K562 (cell line): ENCODE results near the gene TMC1. TPM values are rescaled to one million over a fixed set of nuclear protein-coding genes. Genes with fewer than 3 reads are reported as not detected.

Source experiments
- ATAC-seq: fragments of 200-7000 bp; cut with Tn5 transposase; 3 replicates; pipeline ENCODE4 v1.9.1; 2020; ENCODE audit warnings: moderate library complexity
- BruUV-seq: library from RNA; stranded (reverse); fragments of 400-500 nt; replicated peaks from 2 replicates; lab custom pipeline; 2021; lab: Mats Ljungman, UMichigan
- CTCF ChIA-PET: fragments of 300-600 bp; formaldehyde crosslinking; extraction: SDS; loops from one replicate; lab custom pipeline; 2021; ENCODE audit warnings: low intra/inter-chr PET ratio; lab: Yijun Ruan, JAX
- POLR2A ChIA-PET: fragments of 300-600, 350-650 bp; sonication (Branson Sonifier 250); formaldehyde crosslinking; extraction: SDS; loops from one replicate; lab custom pipeline; 2021; ENCODE audit warnings: antibody characterized with exemption, inconsistent platforms; lab: Yijun Ruan, JAX
- DNase-seq, 4 experiments: peaks; one replicate each; pipeline versions ENCODE4 v3.0.0 to v3.0.0-alpha.2; 2011 to 2018; ENCODE audit warnings: low spot score in 3 of 4, mixed read lengths in 3 of 4; ENCODE audit errors: extremely low read depth in 1 of 4
- FAIRE-seq: peaks from 2 replicates; lab custom pipeline; 2011; peaks lifted over from hg19 to GRCh38; lab: Jason Lieb, UNC
- H2AFZ ChIP-seq: 2 replicates; pipeline ENCODE4 v1.6.0; 2011; ENCODE audit warnings: low read depth, low read length, control low read depth, inconsistent platforms
- H3K27ac ChIP-seq: fragments of 200-600 bp; 3 replicates; pipeline ENCODE4 v1.8.0; 2011; ENCODE audit warnings: low read depth, mild to moderate bottlenecking, control low read depth, inconsistent platforms, low read length, moderate library complexity, mixed read lengths; ENCODE audit errors: extremely low read depth
- H3K27me3 ChIP-seq, 2 experiments: fragments of 300-600 bp in 1 of 2; 2 replicates in 1 of 2; 3 replicates in 1 of 2; pipeline versions ENCODE4 v1.6.0 to v1.8.0; 2011; ENCODE audit warnings: inconsistent platforms in 2 of 2, low read length in 2 of 2, mild to moderate bottlenecking in 1 of 2, mixed read lengths in 1 of 2, moderate library complexity in 1 of 2; ENCODE audit not compliant: control insufficient read depth in 2 of 2, insufficient read depth in 2 of 2
- H3K36me3 ChIP-seq: fragments of 300-600 bp; 3 replicates; pipeline ENCODE4 v1.8.0; 2011; ENCODE audit warnings: mild to moderate bottlenecking, low read length, inconsistent platforms; ENCODE audit not compliant: control insufficient read depth, insufficient read depth
- H3K4me1 ChIP-seq, 2 experiments: fragments of 200-600 bp in 1 of 2; replicated peaks in 1 of 2; 2 replicates in 1 of 2; 3 replicates in 1 of 2; pipeline versions ENCODE4 v1.5.1 to v1.8.0; 2011; ENCODE audit warnings: inconsistent platforms in 2 of 2, low read length in 2 of 2, mild to moderate bottlenecking in 1 of 2, mixed read lengths in 1 of 2, moderate library complexity in 1 of 2; ENCODE audit not compliant: control insufficient read depth in 2 of 2, insufficient read depth in 2 of 2
- H3K4me2 ChIP-seq: 2 replicates; pipeline ENCODE4 v1.6.1; 2011; ENCODE audit warnings: low read length, control low read depth, inconsistent platforms, mixed read lengths; ENCODE audit not compliant: insufficient read depth
- H3K4me3 ChIP-seq: fragments of 200-600 bp; sonication (generic), shearing (Covaris generic); 2 replicates; pipeline ENCODE4 v1.5.1; 2016; ENCODE audit warnings: control low read depth, inconsistent platforms
- H3K79me2 ChIP-seq: fragments of 200-600 bp; 3 replicates; pipeline ENCODE4 v1.8.0; 2011; ENCODE audit warnings: low read length, inconsistent platforms; ENCODE audit not compliant: control insufficient read depth, insufficient read depth
- H3K9ac ChIP-seq, 2 experiments: 2 replicates each; pipeline versions ENCODE4 v1.6.0 to v1.6.1; 2011; ENCODE audit warnings: low read depth in 2 of 2, low read length in 2 of 2, control low read depth in 1 of 2, inconsistent platforms in 1 of 2, mild to moderate bottlenecking in 1 of 2, mixed read lengths in 1 of 2; ENCODE audit not compliant: insufficient read depth in 1 of 2
- H3K9me1 ChIP-seq: one replicate; pipeline ENCODE4 v1.6.0; 2011; ENCODE audit warnings: inconsistent platforms, mild to moderate bottlenecking, low read length, moderate library complexity; ENCODE audit not compliant: control insufficient read depth, insufficient read depth
- H3K9me3 ChIP-seq: replicated peaks from 2 replicates; pipeline ENCODE4 v1.5.1; 2011; ENCODE audit warnings: low read depth, low read length, inconsistent platforms; ENCODE audit not compliant: control insufficient read depth, insufficient read depth
- H4K20me1 ChIP-seq: replicated peaks from 2 replicates; pipeline ENCODE4 v1.6.1; 2011; ENCODE audit warnings: low read length, inconsistent platforms, mixed read lengths; ENCODE audit not compliant: control insufficient read depth, insufficient read depth
- EP400 ChIP-seq: fragments of 450-650 bp; IDR thresholded peaks from 2 replicates; pipeline ENCODE4 v1.6.1; 2017; ENCODE audit warnings: antibody characterized with exemption, mild to moderate bottlenecking, moderate library complexity
- FOXO4 ChIP-seq: fragments of 450-650 bp; formaldehyde crosslinking; IDR thresholded peaks from 2 replicates; pipeline ENCODE4 v1.4.0; 2020; ENCODE audit warnings: mild to moderate bottlenecking, moderate library complexity
- RNF2 ChIP-seq: sonication (generic); IDR thresholded peaks from 2 replicates; pipeline ENCODE4 v1.6.1; 2016
- SMARCC2 ChIP-seq: fragments of 450-650 bp; IDR thresholded peaks from 2 replicates; pipeline ENCODE4 v1.6.1; 2017; ENCODE audit warnings: antibody characterized with exemption, moderate library complexity, mild to moderate bottlenecking, low read depth
- STAT5A ChIP-seq: IDR thresholded peaks from 2 replicates; pipeline ENCODE4 v1.6.1; 2012; ENCODE audit warnings: low read length, inconsistent platforms, borderline replicate concordance
- WGBS: fragments of 100-300 bp; shearing (Covaris generic); methylation state at CpG from one replicate; pipeline ENCODE4 v1.1.6; 2016; ENCODE audit warnings: low coverage, mixed read lengths; ENCODE audit not compliant: insufficient coverage; ENCODE audit errors: missing lambda C conversion rate; 5-methylcytosine and 5-hydroxymethylcytosine counted together
- in situ Hi-C: fragments of 300-500 bp; cut with MboI; formaldehyde crosslinking; loops from 4 replicates; pipeline ENCODE4 v1.15.0; 2018; ENCODE audit warnings: inconsistent platforms, mixed read lengths
- intact Hi-C: fragments of 100-400 bp; cut with micrococcal nuclease; formaldehyde crosslinking; loops from 2 replicates; pipeline ENCODE4 v1.14.2; 2022
- polyA plus RNA-seq, 8 experiments: library from polyadenylated mRNA; depleted of rRNA in 4 of 8; stranded (reverse) in 5 of 8; unstranded in 3 of 8; fragments of >200 nt; fragmentation: Nextera tagmentation in 2 of 8; fragmentation: Illumina TruSeq in 1 of 8; extraction: Ambion mirVana in 2 of 8; extraction: Trizol in 1 of 8; gene quantifications; 2 replicates each; pipeline versions ENCODE4 v1.2.1 to v1.2.3, GENCODE V29; 2011 to 2014; ENCODE audit warnings: inconsistent platforms in 1 of 8, missing spikeins in 1 of 8
- total RNA-seq, 7 experiments: library from RNA; depleted of rRNA in 6 of 7; stranded (reverse); fragments of >200 nt in 6 of 7; fragmentation: Illumina TruSeq in 2 of 7; extraction: Trizol in 2 of 7; gene quantifications; 2 replicates each; pipeline versions ENCODE4 v1.2.1 to v1.2.3, GENCODE V29; 2011 to 2021; ENCODE audit warnings: low replicate concordance in 1 of 7
- TF ChIP-seq, protein P1 (sequence below): fragments of 450-650 bp; IDR thresholded peaks from 2 replicates; pipeline ENCODE4 v1.6.1; 2016; ENCODE audit warnings: borderline replicate concordance
- TF ChIP-seq, protein P2 (sequence below): sonication (generic); formaldehyde crosslinking; IDR thresholded peaks from 2 replicates; pipeline ENCODE4 v1.8.1; 2023; ENCODE audit warnings: missing genetic modification reagents, mild to moderate bottlenecking, borderline replicate concordance
- TF ChIP-seq, protein P3 (sequence below): fragments of 250-450 bp; sonication (Bioruptor Pico); IDR thresholded peaks from 2 replicates; pipeline ENCODE4 v1.5.0; 2021; ENCODE audit warnings: mild to moderate bottlenecking, borderline replicate concordance

The TMC1 gene
- total and polyA plus RNA-seq, 9 of the 15 experiments (the other 6 are each of a cell fraction or from before 2014, with no cell fraction given) = 0.10 to 0.15 TPM; not detected in 7

DNA sequence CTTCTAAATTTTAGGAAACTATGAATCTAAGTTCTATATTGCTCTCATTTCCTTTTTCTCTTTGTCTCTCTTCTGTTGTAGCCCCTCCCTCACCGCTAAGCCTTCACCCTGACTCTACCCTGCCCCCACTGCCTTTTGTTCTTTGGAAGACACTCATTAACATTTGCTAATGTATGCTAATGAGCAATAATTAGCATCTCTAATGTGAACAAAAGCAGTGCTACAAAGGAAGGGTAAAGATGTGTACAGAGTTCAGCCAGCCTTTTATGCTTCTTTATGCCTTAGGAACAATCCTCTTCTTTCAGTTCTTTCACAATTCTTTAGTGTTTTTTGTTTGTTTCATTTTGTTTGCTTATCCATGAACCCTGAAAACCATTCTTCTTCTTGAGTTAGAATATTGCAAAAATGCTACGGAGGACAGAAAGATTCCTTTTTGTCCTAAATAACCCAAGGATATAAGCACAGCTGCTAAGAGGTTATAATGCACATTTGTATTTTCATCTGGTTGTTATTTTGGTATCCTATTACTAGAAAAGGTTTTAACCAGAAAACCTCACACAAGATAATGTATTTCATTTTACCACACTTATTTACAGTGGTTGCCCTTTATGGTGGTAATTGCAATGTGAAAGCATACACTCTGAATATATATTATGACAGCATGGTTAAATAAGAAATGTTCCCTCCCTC, 159.3 kb downstream of the TMC1 start (continued):
- TF ChIP-seq, protein P1, sequence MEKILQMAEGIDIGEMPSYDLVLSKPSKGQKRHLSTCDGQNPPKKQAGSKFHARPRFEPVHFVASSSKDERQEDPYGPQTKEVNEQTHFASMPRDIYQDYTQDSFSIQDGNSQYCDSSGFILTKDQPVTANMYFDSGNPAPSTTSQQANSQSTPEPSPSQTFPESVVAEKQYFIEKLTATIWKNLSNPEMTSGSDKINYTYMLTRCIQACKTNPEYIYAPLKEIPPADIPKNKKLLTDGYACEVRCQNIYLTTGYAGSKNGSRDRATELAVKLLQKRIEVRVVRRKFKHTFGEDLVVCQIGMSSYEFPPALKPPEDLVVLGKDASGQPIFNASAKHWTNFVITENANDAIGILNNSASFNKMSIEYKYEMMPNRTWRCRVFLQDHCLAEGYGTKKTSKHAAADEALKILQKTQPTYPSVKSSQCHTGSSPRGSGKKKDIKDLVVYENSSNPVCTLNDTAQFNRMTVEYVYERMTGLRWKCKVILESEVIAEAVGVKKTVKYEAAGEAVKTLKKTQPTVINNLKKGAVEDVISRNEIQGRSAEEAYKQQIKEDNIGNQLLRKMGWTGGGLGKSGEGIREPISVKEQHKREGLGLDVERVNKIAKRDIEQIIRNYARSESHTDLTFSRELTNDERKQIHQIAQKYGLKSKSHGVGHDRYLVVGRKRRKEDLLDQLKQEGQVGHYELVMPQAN = no peak

GRCh38 chr9:72681283-72681630, 159.8 kb downstream of the TMC1 start:
- no peak overlapping the region for H3K27ac ChIP-seq
- ChIA-PET POLR2A (no interaction called here), CTCF (no interaction called here)
- in situ Hi-C loops = no loop called here
- H3K4me3 ChIP-seq = no peak overlapping the region
- H2AFZ ChIP-seq = no peak overlapping the region
- FAIRE-seq (no peak), ATAC-seq (no peak), DNase-seq (no peak)
- no peaks in the 10 kb centered on the region for H3K27me3 ChIP-seq
- intact Hi-C loops = no loop called here
- H3K79me2 ChIP-seq = no peaks in the 10 kb centered on the region
- no TSS peak for BruUV-seq
- no peak overlapping the region for H3K4me2 ChIP-seq
- no peaks in the 10 kb centered on the region for H3K9me3 ChIP-seq
- no peaks in the 10 kb centered on the region for H3K4me1 ChIP-seq
- 0% methylated on average over 1 of the region's 1 CpG for WGBS
- no peaks in the 10 kb centered on the region for H3K9me1 ChIP-seq
- H4K20me1 ChIP-seq = no peaks in the 10 kb centered on the region
- no peaks in the 10 kb centered on the region for H3K36me3 ChIP-seq
- H3K9ac ChIP-seq = no peak overlapping the region
- TF ChIP-seq, protein P2, sequence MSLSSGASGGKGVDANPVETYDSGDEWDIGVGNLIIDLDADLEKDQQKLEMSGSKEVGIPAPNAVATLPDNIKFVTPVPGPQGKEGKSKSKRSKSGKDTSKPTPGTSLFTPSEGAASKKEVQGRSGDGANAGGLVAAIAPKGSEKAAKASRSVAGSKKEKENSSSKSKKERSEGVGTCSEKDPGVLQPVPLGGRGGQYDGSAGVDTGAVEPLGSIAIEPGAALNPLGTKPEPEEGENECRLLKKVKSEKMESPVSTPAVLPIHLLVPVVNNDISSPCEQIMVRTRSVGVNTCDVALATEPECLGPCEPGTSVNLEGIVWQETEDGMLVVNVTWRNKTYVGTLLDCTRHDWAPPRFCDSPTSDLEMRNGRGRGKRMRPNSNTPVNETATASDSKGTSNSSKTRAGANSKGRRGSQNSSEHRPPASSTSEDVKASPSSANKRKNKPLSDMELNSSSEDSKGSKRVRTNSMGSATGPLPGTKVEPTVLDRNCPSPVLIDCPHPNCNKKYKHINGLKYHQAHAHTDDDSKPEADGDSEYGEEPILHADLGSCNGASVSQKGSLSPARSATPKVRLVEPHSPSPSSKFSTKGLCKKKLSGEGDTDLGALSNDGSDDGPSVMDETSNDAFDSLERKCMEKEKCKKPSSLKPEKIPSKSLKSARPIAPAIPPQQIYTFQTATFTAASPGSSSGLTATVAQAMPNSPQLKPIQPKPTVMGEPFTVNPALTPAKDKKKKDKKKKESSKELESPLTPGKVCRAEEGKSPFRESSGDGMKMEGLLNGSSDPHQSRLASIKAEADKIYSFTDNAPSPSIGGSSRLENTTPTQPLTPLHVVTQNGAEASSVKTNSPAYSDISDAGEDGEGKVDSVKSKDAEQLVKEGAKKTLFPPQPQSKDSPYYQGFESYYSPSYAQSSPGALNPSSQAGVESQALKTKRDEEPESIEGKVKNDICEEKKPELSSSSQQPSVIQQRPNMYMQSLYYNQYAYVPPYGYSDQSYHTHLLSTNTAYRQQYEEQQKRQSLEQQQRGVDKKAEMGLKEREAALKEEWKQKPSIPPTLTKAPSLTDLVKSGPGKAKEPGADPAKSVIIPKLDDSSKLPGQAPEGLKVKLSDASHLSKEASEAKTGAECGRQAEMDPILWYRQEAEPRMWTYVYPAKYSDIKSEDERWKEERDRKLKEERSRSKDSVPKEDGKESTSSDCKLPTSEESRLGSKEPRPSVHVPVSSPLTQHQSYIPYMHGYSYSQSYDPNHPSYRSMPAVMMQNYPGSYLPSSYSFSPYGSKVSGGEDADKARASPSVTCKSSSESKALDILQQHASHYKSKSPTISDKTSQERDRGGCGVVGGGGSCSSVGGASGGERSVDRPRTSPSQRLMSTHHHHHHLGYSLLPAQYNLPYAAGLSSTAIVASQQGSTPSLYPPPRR = no peak
- TF ChIP-seq FOXO4 (no peak), RNF2 (no peak), SMARCC2 (no peak), STAT5A (no peak), EP400 (no peak)
- TF ChIP-seq, protein P3, sequence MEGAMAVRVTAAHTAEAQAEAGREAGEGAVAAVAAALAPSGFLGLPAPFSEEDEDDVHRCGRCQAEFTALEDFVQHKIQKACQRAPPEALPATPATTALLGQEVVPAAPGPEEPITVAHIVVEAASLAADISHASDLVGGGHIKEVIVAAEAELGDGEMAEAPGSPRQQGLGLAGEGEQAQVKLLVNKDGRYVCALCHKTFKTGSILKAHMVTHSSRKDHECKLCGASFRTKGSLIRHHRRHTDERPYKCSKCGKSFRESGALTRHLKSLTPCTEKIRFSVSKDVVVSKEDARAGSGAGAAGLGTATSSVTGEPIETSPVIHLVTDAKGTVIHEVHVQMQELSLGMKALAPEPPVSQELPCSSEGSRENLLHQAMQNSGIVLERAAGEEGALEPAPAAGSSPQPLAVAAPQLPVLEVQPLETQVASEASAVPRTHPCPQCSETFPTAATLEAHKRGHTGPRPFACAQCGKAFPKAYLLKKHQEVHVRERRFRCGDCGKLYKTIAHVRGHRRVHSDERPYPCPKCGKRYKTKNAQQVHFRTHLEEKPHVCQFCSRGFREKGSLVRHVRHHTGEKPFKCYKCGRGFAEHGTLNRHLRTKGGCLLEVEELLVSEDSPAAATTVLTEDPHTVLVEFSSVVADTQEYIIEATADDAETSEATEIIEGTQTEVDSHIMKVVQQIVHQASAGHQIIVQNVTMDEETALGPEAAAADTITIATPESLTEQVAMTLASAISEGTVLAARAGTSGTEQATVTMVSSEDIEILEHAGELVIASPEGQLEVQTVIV (CRISPR knock-in tag) = no peak
